Measurements from ENCODE around the gene TNPO1.

The TNPO1 gene

GRCh38 chr5:72818866-72819534, 2.5 kb downstream of the TNPO1 start:
- DNase-seq, result peak; percentile 36

DNA sequence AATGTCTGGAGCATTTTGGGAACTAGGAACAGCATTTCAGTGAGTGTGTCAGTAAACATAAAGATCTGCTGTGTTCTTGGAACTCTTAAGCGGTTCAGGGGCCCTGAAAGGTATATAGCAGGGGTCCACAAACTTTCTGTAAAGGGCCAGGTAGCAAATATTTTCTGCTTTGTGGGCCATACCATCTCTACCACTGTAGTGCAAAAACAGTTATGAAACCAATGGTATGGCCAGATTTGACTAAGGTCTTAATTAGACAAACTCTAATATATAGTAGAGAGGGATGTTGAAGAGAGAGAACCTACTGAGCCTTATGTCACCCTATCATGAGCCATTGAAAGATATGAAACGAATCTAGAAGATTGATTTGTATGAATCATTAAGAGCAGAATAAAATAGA, 5.3 kb downstream of the TNPO1 start:
- no peak for DNase-seq

- no peak for DNase-seq
Measured at GRCh38 chr5:72822944-72823343, 6.5 kb downstream of the TNPO1 start.

GRCh38 chr5:72829707-72830106, 13.2 kb downstream of the TNPO1 start:
- no peak for DNase-seq

GRCh38 chr5:72830362-72830761, 13.9 kb downstream of the TNPO1 start:
- no peak for DNase-seq

- DNase-seq, result no peak
Measured at GRCh38 chr5:72831685-72832084, 15.2 kb downstream of the TNPO1 start.

- no peak for DNase-seq
Measured at GRCh38 chr5:72834924-72835323, 18.5 kb downstream of the TNPO1 start.

DNA sequence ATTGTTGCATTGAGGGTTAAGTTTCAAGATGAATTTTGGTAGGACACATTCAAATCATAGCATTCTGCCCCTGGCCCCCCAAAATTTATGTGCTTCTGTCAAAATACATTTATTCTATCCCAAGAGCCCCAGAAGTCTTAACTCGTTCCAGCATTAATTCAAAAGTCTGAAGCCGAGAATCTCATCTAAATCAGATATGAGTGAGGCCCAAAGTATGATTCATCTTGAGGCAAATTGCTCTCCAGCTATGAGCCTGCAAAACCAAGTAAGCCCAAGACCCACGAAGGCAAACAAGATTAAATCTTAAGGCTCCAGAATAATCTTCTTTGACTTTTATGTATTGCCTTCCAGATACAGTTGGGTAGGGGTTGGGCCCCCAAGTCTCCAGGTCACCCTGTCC, 19.2 kb downstream of the TNPO1 start:
- no peak for DNase-seq

GRCh38 chr5:72836810-72837209, 20.3 kb downstream of the TNPO1 start:
- no peak for DNase-seq

GRCh38 chr5:72837524-72838096, 21.1 kb downstream of the TNPO1 start:
- no peak for DNase-seq

DNA sequence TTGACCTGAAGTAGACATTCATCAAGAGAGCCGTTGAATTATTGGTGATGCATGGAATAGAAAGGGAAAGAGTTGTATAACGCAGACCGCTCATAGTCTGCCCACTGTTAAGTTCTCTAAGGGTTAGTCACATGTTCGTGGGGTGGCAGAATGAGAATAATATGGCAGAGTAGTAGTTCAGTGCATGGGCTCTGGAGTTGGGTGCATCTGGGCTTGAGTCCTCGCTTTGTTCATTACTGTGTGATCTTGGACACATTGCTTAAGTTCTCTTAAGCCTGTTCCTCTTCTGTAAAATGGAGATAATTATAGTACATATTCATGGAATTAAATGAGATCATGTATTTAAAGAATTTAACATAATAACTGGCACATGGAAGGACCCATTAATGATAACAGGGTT, 23.6 kb downstream of the TNPO1 start:
- no peak for DNase-seq

- DNase-seq, result no peak
Measured at GRCh38 chr5:72841756-72842535, 25.5 kb downstream of the TNPO1 start.

GRCh38 chr5:72842816-72843215, 26.4 kb downstream of the TNPO1 start:
- no peak for DNase-seq

DNA sequence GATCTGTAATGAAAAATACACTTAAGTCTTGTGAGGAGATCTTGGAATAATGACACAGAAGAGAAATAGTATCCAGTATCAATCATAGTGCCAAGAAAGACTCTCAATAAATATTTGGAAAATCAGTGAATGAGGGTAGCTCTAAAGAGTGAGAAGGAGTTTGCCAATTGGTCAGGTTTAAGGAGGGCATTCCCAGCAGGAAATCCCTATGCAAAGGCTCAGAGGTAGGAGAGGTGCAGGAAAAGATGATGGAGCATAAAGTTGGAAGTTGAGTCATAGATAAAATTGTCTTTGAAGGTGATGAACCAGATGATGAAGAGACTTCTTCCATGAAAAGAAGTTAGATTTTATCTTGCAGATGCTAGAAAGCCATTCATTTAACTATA, 27.8 kb downstream of the TNPO1 start:
- no peak for DNase-seq

GRCh38 chr5:72845889-72846288, 29.4 kb downstream of the TNPO1 start:
- no peak for DNase-seq

GRCh38 chr5:72846483-72846882, 30.0 kb downstream of the TNPO1 start:
- DNase-seq, result no peak

- no peak for DNase-seq
Measured at GRCh38 chr5:72847439-72847838, 31.0 kb downstream of the TNPO1 start.

DNA sequence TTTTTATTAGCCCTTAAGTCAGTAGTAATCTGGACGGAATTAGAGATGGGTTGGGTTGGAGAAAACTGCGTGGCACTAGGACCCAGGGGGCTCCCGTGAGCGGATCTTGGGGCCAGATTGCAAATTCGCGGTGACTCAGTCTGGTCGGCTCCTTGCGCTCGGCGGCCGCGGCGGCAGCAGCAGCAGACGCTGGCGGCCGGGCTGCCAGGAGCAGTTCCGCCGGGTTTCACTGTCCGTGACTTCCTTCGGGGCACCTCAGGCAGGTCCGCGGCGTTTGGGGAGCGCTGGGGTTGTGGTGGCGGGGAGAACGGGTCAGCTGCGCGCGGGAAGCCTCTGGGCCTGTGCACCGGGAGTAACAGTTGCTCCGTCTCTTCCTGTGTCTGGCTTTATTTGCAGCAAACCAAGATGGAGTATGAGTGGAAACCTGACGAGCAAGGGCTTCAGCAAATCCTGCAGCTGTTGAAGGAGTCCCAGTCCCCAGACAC, 31.6 kb downstream of the TNPO1 start:
- DNase-seq, result peak; percentile 75

- peak; percentile 43 for DNase-seq
Measured at GRCh38 chr5:72848474-72849428, 32.3 kb downstream of the TNPO1 start.

GRCh38 chr5:72849546-72849945, 33.1 kb downstream of the TNPO1 start:
- no peak for DNase-seq

DNA sequence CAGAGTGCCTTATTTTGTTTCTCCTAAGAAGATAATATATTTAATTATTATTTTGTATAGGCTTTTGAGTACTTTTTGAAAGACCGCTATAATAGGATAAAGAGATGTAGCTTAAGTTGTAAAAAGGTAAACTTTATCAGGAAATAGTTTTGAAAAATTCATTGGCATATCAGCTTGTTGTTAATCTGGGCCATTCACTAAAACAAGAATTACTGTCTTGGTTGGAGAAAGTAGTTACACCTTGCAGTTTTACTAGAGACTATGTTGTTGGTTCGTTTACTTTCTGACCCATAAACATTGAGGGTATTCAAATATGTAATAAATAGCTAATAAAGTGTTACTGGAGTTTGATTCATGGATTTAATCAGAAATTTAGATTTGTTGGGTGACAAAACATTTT, 33.7 kb downstream of the TNPO1 start:
- DNase-seq, result no peak

DNA sequence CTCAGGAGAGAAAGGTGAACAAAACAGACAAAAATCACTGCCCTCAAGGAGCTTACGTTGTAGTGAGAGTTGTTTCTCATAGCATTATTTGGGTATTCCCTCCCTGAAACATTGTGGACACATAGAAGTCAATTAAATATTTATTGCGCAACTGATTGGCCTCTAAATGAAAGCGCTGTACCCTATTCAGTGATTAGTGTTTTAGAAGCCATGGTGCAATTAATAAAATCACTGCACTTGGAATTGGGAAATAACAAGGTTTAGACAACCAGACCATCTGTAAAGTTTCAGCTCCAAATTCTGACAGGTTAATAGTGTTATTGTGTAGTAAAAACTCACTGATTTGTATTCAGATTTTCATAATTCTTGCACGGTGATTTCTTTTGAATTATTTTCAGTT, 35.9 kb downstream of the TNPO1 start:
- no peak for DNase-seq

DNA sequence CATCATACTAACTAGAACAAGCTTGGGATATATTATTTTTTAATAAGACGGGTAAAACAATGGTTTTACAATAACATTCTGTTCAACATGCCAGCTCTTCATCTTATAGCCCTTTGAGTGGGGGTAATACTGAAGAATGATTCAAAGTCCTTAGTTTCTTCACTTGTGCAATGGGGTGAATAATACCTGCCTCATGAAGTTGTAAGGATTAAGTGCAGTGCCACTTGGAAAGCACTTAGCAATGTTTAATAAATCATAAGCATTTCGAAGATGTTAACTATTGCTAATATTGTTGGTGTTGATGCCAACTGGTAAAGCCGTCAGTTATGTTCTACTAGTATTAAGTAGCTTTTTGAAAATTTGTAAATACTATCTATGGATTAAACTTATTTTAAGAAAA, 38.0 kb downstream of the TNPO1 start:
- no peak for DNase-seq

All from T-helper 9 cell (primary cell).